ENCODE data around the gene RAB37.

DNA sequence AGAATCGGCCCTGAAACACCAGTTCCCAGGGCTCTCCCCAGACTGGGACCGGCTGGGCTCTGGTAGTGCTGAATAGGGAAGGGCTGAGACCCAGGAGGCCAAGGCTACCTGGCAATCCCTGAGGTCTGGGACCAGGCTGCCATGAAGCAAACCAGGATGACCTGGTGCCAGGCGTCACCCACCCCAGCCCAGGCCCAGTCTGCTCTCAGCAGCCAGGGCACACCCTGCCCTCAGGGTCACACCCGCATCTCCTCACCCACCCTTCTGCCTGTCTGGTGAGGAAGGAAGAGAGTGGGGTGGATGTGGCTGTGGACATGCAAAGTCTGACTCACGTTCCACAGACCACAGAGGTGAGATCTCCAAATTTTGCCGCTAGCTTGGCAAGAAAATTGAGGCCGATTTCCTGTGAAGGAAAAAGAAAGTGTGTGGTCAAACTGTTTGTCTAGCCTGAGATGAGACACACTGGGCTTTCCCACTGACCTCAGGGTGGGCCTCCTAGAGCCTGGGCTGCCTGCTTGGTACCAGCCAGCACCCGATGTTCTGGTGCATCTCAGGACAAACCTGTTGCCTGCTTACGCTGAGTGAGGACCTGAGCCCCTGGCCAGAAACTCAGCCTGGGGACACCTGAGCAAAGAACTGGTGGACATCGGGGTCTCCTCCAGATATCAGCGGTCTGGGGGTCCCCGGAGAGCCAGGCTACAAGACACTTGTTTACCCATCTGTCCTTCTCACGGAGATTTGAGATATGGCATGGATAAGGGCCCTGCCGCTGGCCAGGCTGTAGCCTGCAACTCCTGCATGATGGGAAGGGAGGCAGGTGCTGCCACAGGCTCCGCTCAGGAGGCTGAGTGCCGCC is 6.3 kb upstream of the RAB37 start:
- TF ChIP-seq, protein P1, sequence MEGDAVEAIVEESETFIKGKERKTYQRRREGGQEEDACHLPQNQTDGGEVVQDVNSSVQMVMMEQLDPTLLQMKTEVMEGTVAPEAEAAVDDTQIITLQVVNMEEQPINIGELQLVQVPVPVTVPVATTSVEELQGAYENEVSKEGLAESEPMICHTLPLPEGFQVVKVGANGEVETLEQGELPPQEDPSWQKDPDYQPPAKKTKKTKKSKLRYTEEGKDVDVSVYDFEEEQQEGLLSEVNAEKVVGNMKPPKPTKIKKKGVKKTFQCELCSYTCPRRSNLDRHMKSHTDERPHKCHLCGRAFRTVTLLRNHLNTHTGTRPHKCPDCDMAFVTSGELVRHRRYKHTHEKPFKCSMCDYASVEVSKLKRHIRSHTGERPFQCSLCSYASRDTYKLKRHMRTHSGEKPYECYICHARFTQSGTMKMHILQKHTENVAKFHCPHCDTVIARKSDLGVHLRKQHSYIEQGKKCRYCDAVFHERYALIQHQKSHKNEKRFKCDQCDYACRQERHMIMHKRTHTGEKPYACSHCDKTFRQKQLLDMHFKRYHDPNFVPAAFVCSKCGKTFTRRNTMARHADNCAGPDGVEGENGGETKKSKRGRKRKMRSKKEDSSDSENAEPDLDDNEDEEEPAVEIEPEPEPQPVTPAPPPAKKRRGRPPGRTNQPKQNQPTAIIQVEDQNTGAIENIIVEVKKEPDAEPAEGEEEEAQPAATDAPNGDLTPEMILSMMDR (IDR thresholded peaks at IDR 0.05) = no peak
- no peak for TF ChIP-seq POLR2A (IDR thresholded peaks at IDR 0.05)
